GM12878 (cell line): ENCODE results near the gene PHC2. TPM values are rescaled to one million over a fixed set of nuclear protein-coding genes. Genes with fewer than 3 reads are reported as not detected.

Experiments used
- ATAC-seq: fragments of 200-7000 bp; cut with Tn5 transposase; 3 replicates; pipeline ENCODE4 v1.9.1; 2020; ENCODE audit warnings: mild to moderate bottlenecking, moderate library complexity
- BruUV-seq: library from RNA; stranded (reverse); fragments of 400-500 nt; replicated peaks from 2 replicates; lab custom pipeline; 2021; lab: Mats Ljungman, UMichigan
- CTCF ChIA-PET: fragments of 300-600 bp; sonication (Branson Sonifier 250); formaldehyde crosslinking; extraction: SDS; loops from one replicate; lab custom pipeline; 2021; ENCODE audit warnings: inconsistent platforms; lab: Yijun Ruan, JAX
- POLR2A ChIA-PET: fragments of 350-600 bp; formaldehyde crosslinking; extraction: SDS; loops from one replicate; lab custom pipeline; 2021; ENCODE audit warnings: inconsistent platforms; lab: Charles Lee
- RAD21 ChIA-PET: fragments of 300-600 bp; sonication (Branson Sonifier 250); formaldehyde crosslinking; loops from one replicate; lab custom pipeline; 2023; ENCODE audit warnings: antibody characterized with exemption; ENCODE audit not compliant: unreplicated experiment; lab: Charles Lee
- SMC1A ChIA-PET: fragments of 300-600 bp; sonication (Branson Sonifier 250); formaldehyde crosslinking; loops from one replicate; lab custom pipeline; 2023; ENCODE audit not compliant: unreplicated experiment, uncharacterized antibody; lab: Charles Lee
- DNase-seq: peaks from one replicate; pipeline ENCODE4 v3.0.0-alpha.2; 2011; ENCODE audit warnings: low read depth, low spot score
- FAIRE-seq: peaks from 3 replicates; lab custom pipeline; 2011; peaks lifted over from hg19 to GRCh38; lab: Jason Lieb, UNC
- H2AFZ ChIP-seq: 2 replicates; pipeline ENCODE4 v1.6.0; 2011; ENCODE audit warnings: low read depth, low read length, control low read depth; ENCODE audit not compliant: control insufficient read depth
- H3K27ac ChIP-seq: 2 replicates; pipeline ENCODE4 v1.5.1; 2011; ENCODE audit warnings: control low read depth; ENCODE audit not compliant: control insufficient read depth, insufficient read depth
- H3K27me3 ChIP-seq, 2 experiments: replicated peaks in 1 of 2; 2 replicates each; pipeline versions ENCODE4 v1.6.0 to v1.6.1; 2011; ENCODE audit warnings: low read length in 1 of 2; ENCODE audit not compliant: control insufficient read depth in 2 of 2, insufficient read depth in 2 of 2
- H3K36me3 ChIP-seq, 2 experiments: 2 replicates each; pipeline ENCODE4 v1.5.1; 2011; ENCODE audit warnings: low read length in 1 of 2; ENCODE audit not compliant: control insufficient read depth in 2 of 2, insufficient read depth in 2 of 2
- H3K4me1 ChIP-seq: 2 replicates; pipeline ENCODE4 v1.6.1; 2011; ENCODE audit warnings: mild to moderate bottlenecking, low read length, moderate library complexity, mixed read lengths; ENCODE audit not compliant: control insufficient read depth, insufficient read depth
- H3K4me2 ChIP-seq: 2 replicates; pipeline ENCODE4 v1.6.0; 2011; ENCODE audit warnings: control low read depth; ENCODE audit not compliant: control insufficient read depth, insufficient read depth
- H3K4me3 ChIP-seq: fragments of 200-600 bp; sonication (generic); 2 replicates; pipeline ENCODE4 v1.5.1; 2016
- H3K79me2 ChIP-seq: 2 replicates; pipeline ENCODE4 v1.6.0; 2011; ENCODE audit warnings: low read length; ENCODE audit not compliant: control insufficient read depth, insufficient read depth
- H3K9ac ChIP-seq: 2 replicates; pipeline ENCODE4 v1.8.0; 2011; ENCODE audit warnings: low read length, control low read depth, mixed read lengths; ENCODE audit not compliant: control insufficient read depth, insufficient read depth
- H3K9me3 ChIP-seq: replicated peaks from 3 replicates; pipeline ENCODE4 v1.5.1; 2011; ENCODE audit warnings: mild to moderate bottlenecking, low read length; ENCODE audit not compliant: control insufficient read depth, insufficient read depth
- H4K20me1 ChIP-seq: 2 replicates; pipeline ENCODE4 v1.6.0; 2011; ENCODE audit not compliant: control insufficient read depth, insufficient read depth
- ATF7 ChIP-seq: fragments of 450-650 bp; IDR thresholded peaks from 2 replicates; pipeline ENCODE4 v1.6.1; 2016; ENCODE audit warnings: low read depth, mild to moderate bottlenecking
- GATAD2B ChIP-seq: fragments of 450-650 bp; conservative IDR thresholded peaks from 2 replicates; pipeline ENCODE4 v1.6.1; 2017; ENCODE audit warnings: low read depth, mild to moderate bottlenecking, moderate library complexity
- HDAC6 ChIP-seq: fragments of 200-600 bp; sonication (generic); IDR thresholded peaks from one replicate; pipeline ENCODE4 v1.8.0; 2017; ENCODE audit warnings: antibody characterized with exemption; ENCODE audit not compliant: unreplicated experiment
- KLF5 ChIP-seq: fragments of 450-650 bp; IDR thresholded peaks from 2 replicates; pipeline ENCODE4 v1.6.1; 2014; ENCODE audit warnings: mild to moderate bottlenecking; ENCODE audit not compliant: partially characterized antibody
- MTA2 ChIP-seq: fragments of 450-650 bp; IDR thresholded peaks from 2 replicates; pipeline ENCODE4 v1.6.1; 2016; ENCODE audit warnings: low read depth, mild to moderate bottlenecking, moderate library complexity
- NFYB ChIP-seq: IDR thresholded peaks from 2 replicates; pipeline ENCODE4 v1.6.1; 2011; ENCODE audit warnings: low read depth, mild to moderate bottlenecking, low read length, improper control_type of control experiment, moderate library complexity; ENCODE audit not compliant: insufficient read depth
- PAX8 ChIP-seq: fragments of 450-650 bp; IDR thresholded peaks from 2 replicates; pipeline ENCODE4 v1.6.1; 2017; ENCODE audit warnings: mild to moderate bottlenecking, moderate library complexity
- POLR2AphosphoS2 ChIP-seq: IDR thresholded peaks from 2 replicates; pipeline ENCODE4 v1.6.1; 2011; ENCODE audit warnings: low read depth, mild to moderate bottlenecking, low read length, improper control_type of control experiment, moderate library complexity
- POU2F2 ChIP-seq: IDR thresholded peaks from 3 replicates; pipeline ENCODE4 v1.6.1; 2011; ENCODE audit warnings: low read depth, mild to moderate bottlenecking, low read length, borderline replicate concordance
- RBBP5 ChIP-seq: fragments of 200-600 bp; sonication (generic); conservative IDR thresholded peaks from 2 replicates; pipeline ENCODE4 v1.6.1; 2016
- RFX5 ChIP-seq: IDR thresholded peaks from 2 replicates; pipeline ENCODE4 v1.6.1; 2011; ENCODE audit warnings: low read depth, low read length, improper control_type of control experiment
- RUNX3 ChIP-seq: IDR thresholded peaks from 2 replicates; pipeline ENCODE4 v1.6.1; 2012; ENCODE audit warnings: low read length, inconsistent platforms
- SIX5 ChIP-seq: IDR thresholded peaks from 2 replicates; pipeline ENCODE4 v1.6.1; 2011; ENCODE audit warnings: mild to moderate bottlenecking, low read depth, low read length, moderate library complexity; ENCODE audit not compliant: severe bottlenecking
- STAT1 ChIP-seq: fragments of 450-650 bp; conservative IDR thresholded peaks from 2 replicates; pipeline ENCODE4 v1.6.1; 2014; ENCODE audit warnings: antibody characterized with exemption, mild to moderate bottlenecking
- TCF3 ChIP-seq: IDR thresholded peaks from 2 replicates; pipeline ENCODE4 v1.6.1; 2012; ENCODE audit warnings: low read depth, mild to moderate bottlenecking, low read length, borderline replicate concordance; ENCODE audit not compliant: insufficient read depth
- YY1 ChIP-seq: IDR thresholded peaks from 2 replicates; pipeline ENCODE4 v1.6.1; 2011; ENCODE audit warnings: low read depth, mild to moderate bottlenecking, low read length
- ZNF384 ChIP-seq: IDR thresholded peaks from 2 replicates; pipeline ENCODE4 v1.6.1; 2012; ENCODE audit warnings: low read depth, mild to moderate bottlenecking, low read length, improper control_type of control experiment, borderline replicate concordance
- WGBS: methylation state at CpG from one replicate; pipeline ENCODE4 v1.1.6; 2016; ENCODE audit warnings: low lambda C conversion rate; ENCODE audit not compliant: insufficient replicate concordance, insufficient coverage; ENCODE audit errors: missing lambda C conversion rate; 5-methylcytosine and 5-hydroxymethylcytosine counted together
- in situ Hi-C: fragments of 300-500 bp; cut with MboI; formaldehyde crosslinking; loops from 9 replicates; pipeline ENCODE4 v1.14.3; 2018; ENCODE audit warnings: mixed read lengths
- intact Hi-C: fragments of 100-400 bp; cut with micrococcal nuclease; formaldehyde crosslinking; loops from one replicate; pipeline ENCODE4 v1.14.2; 2022; ENCODE audit not compliant: unreplicated experiment
- polyA plus RNA-seq, 11 experiments: library from polyadenylated mRNA; depleted of rRNA in 4 of 11; unstranded in 6 of 11; stranded (reverse) in 5 of 11; fragments of >200 nt; fragmentation: Nextera tagmentation in 4 of 11; fragmentation: Illumina TruSeq in 1 of 11; extraction: Ambion mirVana in 4 of 11; extraction: Trizol in 1 of 11; gene quantifications; 1 replicate in 1 of 11; 2 replicates in 10 of 11; pipeline versions ENCODE4 v1.2.1 to v1.2.3, GENCODE V29; 2011 to 2016; ENCODE audit warnings: inconsistent platforms in 2 of 11, missing spikeins in 2 of 11, low read depth in 1 of 11
- total RNA-seq, 4 experiments: library from RNA; depleted of rRNA in 3 of 4; stranded (reverse); fragments of >200 nt in 3 of 4; fragmentation: Illumina TruSeq in 1 of 4; extraction: Trizol in 1 of 4; gene quantifications; 2 replicates each; pipeline versions ENCODE4 v1.2.1 to v1.2.3, GENCODE V29; 2013 to 2021
- TF ChIP-seq, protein P1 (sequence below): fragments of 450-650 bp; conservative IDR thresholded peaks from 2 replicates; pipeline ENCODE4 v1.6.1; 2017; ENCODE audit warnings: mild to moderate bottlenecking, moderate library complexity
- TF ChIP-seq, protein P2 (sequence below): IDR thresholded peaks from 2 replicates; pipeline ENCODE4 v1.6.1; 2012; ENCODE audit warnings: low read depth, low read length, improper control_type of control experiment
- TF ChIP-seq, protein P3 (sequence below): fragments of 450-650 bp; IDR thresholded peaks from 2 replicates; pipeline ENCODE4 v1.6.1; 2014; ENCODE audit warnings: mild to moderate bottlenecking

The PHC2 gene
- total and polyA plus RNA-seq, 10 of the 15 experiments (the other 5 are each of a cell fraction or from before 2014, with no cell fraction given), result 2.0 to 35.9 (median 16.4) TPM

DNA sequence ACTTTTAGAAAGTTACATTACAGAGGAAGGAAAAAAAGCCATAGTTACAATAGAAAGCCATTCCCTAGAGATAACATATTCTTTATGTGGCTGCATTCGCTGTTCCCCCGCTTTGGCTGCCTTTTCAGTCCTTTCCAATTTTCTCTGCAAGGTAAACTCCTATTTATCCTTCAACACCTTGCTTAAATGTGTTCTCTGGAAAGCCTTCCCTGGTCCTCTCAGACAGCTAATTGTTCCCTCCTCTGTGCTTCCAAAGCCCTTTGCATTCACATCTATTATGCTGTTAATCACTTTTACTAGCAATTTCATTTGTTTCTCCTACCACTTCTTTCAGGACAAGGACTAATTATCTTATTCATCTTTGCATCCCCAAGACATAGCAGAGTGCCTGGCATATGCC, 1.6 kb downstream of the PHC2 start (continued):
- TF ChIP-seq, protein P1, sequence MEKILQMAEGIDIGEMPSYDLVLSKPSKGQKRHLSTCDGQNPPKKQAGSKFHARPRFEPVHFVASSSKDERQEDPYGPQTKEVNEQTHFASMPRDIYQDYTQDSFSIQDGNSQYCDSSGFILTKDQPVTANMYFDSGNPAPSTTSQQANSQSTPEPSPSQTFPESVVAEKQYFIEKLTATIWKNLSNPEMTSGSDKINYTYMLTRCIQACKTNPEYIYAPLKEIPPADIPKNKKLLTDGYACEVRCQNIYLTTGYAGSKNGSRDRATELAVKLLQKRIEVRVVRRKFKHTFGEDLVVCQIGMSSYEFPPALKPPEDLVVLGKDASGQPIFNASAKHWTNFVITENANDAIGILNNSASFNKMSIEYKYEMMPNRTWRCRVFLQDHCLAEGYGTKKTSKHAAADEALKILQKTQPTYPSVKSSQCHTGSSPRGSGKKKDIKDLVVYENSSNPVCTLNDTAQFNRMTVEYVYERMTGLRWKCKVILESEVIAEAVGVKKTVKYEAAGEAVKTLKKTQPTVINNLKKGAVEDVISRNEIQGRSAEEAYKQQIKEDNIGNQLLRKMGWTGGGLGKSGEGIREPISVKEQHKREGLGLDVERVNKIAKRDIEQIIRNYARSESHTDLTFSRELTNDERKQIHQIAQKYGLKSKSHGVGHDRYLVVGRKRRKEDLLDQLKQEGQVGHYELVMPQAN, result no peak
- TF ChIP-seq YY1 (no peak), TCF3 (no peak)

DNA sequence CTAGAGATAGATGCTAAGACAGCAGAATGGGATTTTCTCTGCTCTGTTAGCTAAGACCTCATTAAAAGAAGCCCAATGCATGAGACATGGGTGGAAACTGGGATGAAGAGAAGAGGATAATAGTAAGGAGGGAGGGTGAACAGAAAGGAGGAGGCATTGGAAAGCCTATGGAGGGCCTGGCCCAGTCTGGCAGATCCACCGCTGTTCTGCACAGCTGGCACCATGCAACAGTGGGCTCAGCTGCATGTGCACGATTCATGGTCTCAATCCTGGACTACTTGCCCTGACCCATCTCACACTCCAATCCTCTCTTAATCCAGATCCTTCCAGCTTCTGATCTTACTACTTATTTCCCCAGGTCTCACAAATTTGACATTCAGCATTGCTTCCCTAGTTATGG, 2.2 kb downstream of the PHC2 start:
- Histone ChIP-seq H3K4me3 (no peak overlapping the region), H3K36me3 (no peaks in the 10 kb centered on the region), H3K4me2 (no peak overlapping the region), H4K20me1 (no peaks in the 10 kb centered on the region), H2AFZ (no peak overlapping the region), H3K27ac (no peak overlapping the region), H3K79me2 (no peaks in the 10 kb centered on the region), H3K9ac (no peak overlapping the region), H3K9me3 (no peaks in the 10 kb centered on the region; the same call in 1 of the 3 replicates), H3K27me3 (peaks cover 3 to 6% of the 10 kb centered on the region in 2 experiments; a peak in 3 of 4 replicates), H3K4me1 (peaks cover 10% of the 10 kb centered on the region)
- ATAC-seq, result no peak
- DNase-seq, result no peak
- WGBS, result 52% methylated on average over 2 of the region's 2 CpGs
- intact Hi-C loops, result no loop called here
- FAIRE-seq, result no peak
- BruUV-seq, result no TSS peak
- ChIA-PET CTCF (no interaction called here), RAD21 (no interaction called here), SMC1A (no interaction called here), POLR2A (no interaction called here)
- in situ Hi-C loops, result no loop called here
- TF ChIP-seq RUNX3, result no peak
- no peak for TF ChIP-seq POLR2AphosphoS2
- no peak for TF ChIP-seq KLF5
- TF ChIP-seq, protein P2, sequence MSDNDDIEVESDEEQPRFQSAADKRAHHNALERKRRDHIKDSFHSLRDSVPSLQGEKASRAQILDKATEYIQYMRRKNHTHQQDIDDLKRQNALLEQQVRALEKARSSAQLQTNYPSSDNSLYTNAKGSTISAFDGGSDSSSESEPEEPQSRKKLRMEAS, result no peak
- TF ChIP-seq POU2F2, result no peak
- no peak for TF ChIP-seq ZNF384
- no peak for TF ChIP-seq STAT1
- TF ChIP-seq GATAD2B, result no peak
- TF ChIP-seq, protein P3, sequence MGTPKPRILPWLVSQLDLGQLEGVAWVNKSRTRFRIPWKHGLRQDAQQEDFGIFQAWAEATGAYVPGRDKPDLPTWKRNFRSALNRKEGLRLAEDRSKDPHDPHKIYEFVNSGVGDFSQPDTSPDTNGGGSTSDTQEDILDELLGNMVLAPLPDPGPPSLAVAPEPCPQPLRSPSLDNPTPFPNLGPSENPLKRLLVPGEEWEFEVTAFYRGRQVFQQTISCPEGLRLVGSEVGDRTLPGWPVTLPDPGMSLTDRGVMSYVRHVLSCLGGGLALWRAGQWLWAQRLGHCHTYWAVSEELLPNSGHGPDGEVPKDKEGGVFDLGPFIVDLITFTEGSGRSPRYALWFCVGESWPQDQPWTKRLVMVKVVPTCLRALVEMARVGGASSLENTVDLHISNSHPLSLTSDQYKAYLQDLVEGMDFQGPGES, result no peak
- TF ChIP-seq ATF7, result no peak
- TF ChIP-seq MTA2, result no peak
- TF ChIP-seq RFX5, result no peak
- TF ChIP-seq PAX8, result no peak
- no peak for TF ChIP-seq RBBP5
- no peak for TF ChIP-seq SIX5
- TF ChIP-seq NFYB, result no peak
- no peak for TF ChIP-seq HDAC6
